H9 (cell line): ENCODE data around the gene CNNM4. TPM values are rescaled to one million over a fixed set of nuclear protein-coding genes. Genes with fewer than 3 reads are reported as not detected.

Experiments
- DNase-seq: peaks from one replicate; pipeline ENCODE4 v3.0.0-alpha.2; 2017
- H2AFZ ChIP-seq: one replicate; pipeline ENCODE4 v1.6.1; 2013; ENCODE audit warnings: mild to moderate bottlenecking, low read length, control low read depth, moderate library complexity
- H2AK5ac ChIP-seq: 2 replicates; pipeline ENCODE4 v1.6.1; 2013; ENCODE audit warnings: low read length, control low read depth, mixed read lengths; ENCODE audit not compliant: insufficient read length
- H2BK120ac ChIP-seq: one replicate; pipeline ENCODE4 v1.6.1; 2013; ENCODE audit warnings: low read depth, mild to moderate bottlenecking, low read length, control low read depth, inconsistent platforms; ENCODE audit not compliant: poor library complexity, severe bottlenecking
- H2BK12ac ChIP-seq: 2 replicates; pipeline ENCODE4 v1.6.1; 2013; ENCODE audit warnings: low read length, control low read depth, mixed read lengths, low read depth; ENCODE audit not compliant: insufficient read length
- H2BK15ac ChIP-seq: 2 replicates; pipeline ENCODE4 v1.6.1; 2013; ENCODE audit warnings: low read depth, low read length, control low read depth
- H2BK20ac ChIP-seq: one replicate; pipeline ENCODE4 v1.6.1; 2013; ENCODE audit warnings: low read depth, mild to moderate bottlenecking, low read length, control low read depth, inconsistent platforms; ENCODE audit not compliant: poor library complexity, severe bottlenecking
- H2BK5ac ChIP-seq: 2 replicates; pipeline ENCODE4 v1.6.1; 2013; ENCODE audit warnings: low read length, control low read depth, mixed read lengths; ENCODE audit not compliant: insufficient read length
- H3K14ac ChIP-seq: 2 replicates; pipeline ENCODE4 v1.6.1; 2013; ENCODE audit warnings: low read length, control low read depth; ENCODE audit not compliant: insufficient read depth
- H3K18ac ChIP-seq: 2 replicates; pipeline ENCODE4 v1.6.1; 2013; ENCODE audit warnings: low read depth, mild to moderate bottlenecking, mixed read lengths, low read length, control low read depth; ENCODE audit not compliant: insufficient read length
- H3K23ac ChIP-seq: 2 replicates; pipeline ENCODE4 v1.6.1; 2013; ENCODE audit warnings: low read length, control low read depth, mixed read lengths, low read depth; ENCODE audit not compliant: insufficient read length
- H3K23me2 ChIP-seq: 2 replicates; pipeline ENCODE4 v1.6.1; 2013; ENCODE audit warnings: low read depth, mild to moderate bottlenecking, mixed read lengths, low read length, control low read depth; ENCODE audit not compliant: insufficient read length, poor library complexity, severe bottlenecking
- H3K27ac ChIP-seq: 2 replicates; pipeline ENCODE4 v1.5.1; 2013; ENCODE audit warnings: low read length, control low read depth, mixed read lengths, low read depth; ENCODE audit not compliant: insufficient read length
- H3K27me3 ChIP-seq: 2 replicates; pipeline ENCODE4 v1.6.1; 2013; ENCODE audit warnings: low read length, control low read depth, inconsistent platforms; ENCODE audit not compliant: insufficient read depth
- H3K4ac ChIP-seq: 2 replicates; pipeline ENCODE4 v1.6.1; 2013; ENCODE audit warnings: low read depth, mild to moderate bottlenecking, control low read depth, inconsistent platforms, low read length, moderate library complexity
- H3K4me1 ChIP-seq: 2 replicates; pipeline ENCODE4 v1.6.1; 2013; ENCODE audit warnings: low read length, control low read depth, inconsistent platforms; ENCODE audit not compliant: insufficient read depth
- H3K4me2 ChIP-seq: 2 replicates; pipeline ENCODE4 v1.6.1; 2013; ENCODE audit warnings: low read length, control low read depth, mixed read lengths; ENCODE audit not compliant: insufficient read length, insufficient read depth
- H3K56ac ChIP-seq: 2 replicates; pipeline ENCODE4 v1.6.1; 2013; ENCODE audit warnings: low read depth, mild to moderate bottlenecking, mixed read lengths, low read length, control low read depth; ENCODE audit not compliant: insufficient read length
- H3K79me1 ChIP-seq: 2 replicates; pipeline ENCODE4 v1.6.1; 2013; ENCODE audit warnings: low read depth, mild to moderate bottlenecking, moderate library complexity, low read length, control low read depth, inconsistent platforms; ENCODE audit not compliant: insufficient read depth, poor library complexity, severe bottlenecking
- H3K79me2 ChIP-seq: 2 replicates; pipeline ENCODE4 v1.6.1; 2013; ENCODE audit warnings: low read length, control low read depth, inconsistent platforms; ENCODE audit not compliant: insufficient read depth
- H3K9ac ChIP-seq: 2 replicates; pipeline ENCODE4 v1.6.1; 2013; ENCODE audit warnings: low read length, control low read depth, mixed read lengths; ENCODE audit not compliant: insufficient read length; ENCODE audit errors: extremely low read depth
- H3K9me3 ChIP-seq: one replicate; pipeline ENCODE4 v1.6.1; 2013; ENCODE audit warnings: low read depth, low read length, inconsistent platforms; ENCODE audit not compliant: control insufficient read depth
- H3T11ph ChIP-seq: one replicate; pipeline ENCODE4 v1.6.1; 2013; ENCODE audit warnings: mild to moderate bottlenecking, low read length, control low read depth, inconsistent platforms
- H4K20me1 ChIP-seq: one replicate; pipeline ENCODE4 v1.6.1; 2013; ENCODE audit not compliant: control insufficient read depth, insufficient read length, insufficient read depth
- H4K5ac ChIP-seq: 2 replicates; pipeline ENCODE4 v1.6.1; 2013; ENCODE audit warnings: low read depth, mild to moderate bottlenecking, mixed read lengths, low read length, control low read depth; ENCODE audit not compliant: insufficient read length
- H4K8ac ChIP-seq: replicated peaks from 2 replicates; pipeline ENCODE4 v1.6.1; 2013; ENCODE audit warnings: low read length, control low read depth, mixed read lengths, low read depth; ENCODE audit not compliant: insufficient read length
- H4K91ac ChIP-seq: 2 replicates; pipeline ENCODE4 v1.6.1; 2013; ENCODE audit warnings: low read depth, mild to moderate bottlenecking, moderate library complexity, mixed read lengths, low read length, control low read depth; ENCODE audit not compliant: insufficient read length
- H3K27ac Mint-ChIP-seq, 3 experiments: 2 replicates in 2 of 3; 3 replicates in 1 of 3; pipeline ENCODE4 v1.8.0; 2020 to 2021; ENCODE audit warnings: mixed read lengths in 3 of 3, mild to moderate bottlenecking in 1 of 3, moderate library complexity in 1 of 3
- H3K27me3 Mint-ChIP-seq: 2 replicates; pipeline ENCODE4 v1.8.0; 2021; ENCODE audit warnings: low read depth, mild to moderate bottlenecking, moderate library complexity, mixed read lengths
- H3K36me3 Mint-ChIP-seq, 3 experiments: 2 replicates in 2 of 3; 3 replicates in 1 of 3; pipeline ENCODE4 v1.8.0; 2020 to 2021; ENCODE audit warnings: low read depth in 3 of 3, mixed read lengths in 3 of 3; ENCODE audit not compliant: insufficient read depth in 1 of 3
- H3K4me1 Mint-ChIP-seq, 2 experiments: 2 replicates each; pipeline ENCODE4 v1.8.0; 2020; ENCODE audit warnings: mixed read lengths in 2 of 2
- H3K4me3 Mint-ChIP-seq, 2 experiments: 2 replicates in 1 of 2; 3 replicates in 1 of 2; pipeline ENCODE4 v1.8.0; 2020 to 2021; ENCODE audit warnings: mild to moderate bottlenecking in 2 of 2, mixed read lengths in 2 of 2, moderate library complexity in 1 of 2
- H3K9me3 Mint-ChIP-seq, 2 experiments: 2 replicates in 1 of 2; 3 replicates in 1 of 2; pipeline ENCODE4 v1.8.0; 2020; ENCODE audit warnings: mild to moderate bottlenecking in 2 of 2, mixed read lengths in 2 of 2, moderate library complexity in 1 of 2
- WGBS: extraction: QIAGEN DNeasy Blood & Tissue Kit; methylation state at CpG from one replicate; pipeline ENCODE4 v1.1.7; 2013; ENCODE audit warnings: missing lambda C conversion rate, low lambda C conversion rate, mixed read lengths; ENCODE audit not compliant: insufficient read length; ENCODE audit errors: extremely low coverage; 5-methylcytosine and 5-hydroxymethylcytosine counted together
- total RNA-seq: library from RNA; stranded (reverse); gene quantifications from 2 replicates; pipeline ENCODE4 v1.2.1, GENCODE V29; 2021
- TF ChIP-seq, protein P1 (sequence below): fragments of 200-600 bp; sonication (generic); conservative IDR thresholded peaks from 3 replicates; pipeline ENCODE4 v1.8.0; 2021; ENCODE audit warnings: antibody characterized with exemption, mild to moderate bottlenecking

The CNNM4 gene
- total RNA-seq, 1 experiment from 2014 or later: 8.5 TPM

DNA sequence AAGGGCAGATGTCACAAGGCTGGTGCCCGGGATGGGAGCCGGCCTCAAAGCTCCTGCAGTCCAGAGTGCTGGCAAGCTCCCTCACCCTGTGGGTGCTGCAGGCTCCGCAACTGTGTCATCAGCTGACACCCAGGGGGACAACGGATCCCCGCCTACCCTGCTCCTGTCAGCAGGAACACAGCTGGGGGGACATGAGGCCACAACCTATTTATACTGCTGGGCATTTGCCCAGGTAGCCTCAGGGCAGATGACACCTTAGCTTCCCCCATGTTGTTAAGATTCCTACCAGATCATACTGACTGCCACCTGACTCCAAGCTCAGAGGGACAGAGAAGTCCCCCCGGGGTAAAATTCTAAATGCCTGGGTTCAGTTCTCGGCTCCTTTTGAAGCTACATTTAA is 81.9 kb downstream of the CNNM4 start:
- peak; percentile 23 for DNase-seq
- H2BK5ac ChIP-seq: no peak overlapping the region
- H3K79me1 ChIP-seq: no peaks in the 10 kb centered on the region
- H3K4me1 ChIP-seq: no peaks in the 10 kb centered on the region
- no peaks in the 10 kb centered on the region for H3K27me3 ChIP-seq
- H3K27ac Mint-ChIP-seq: peak overlapping the region in 1 of 3 experiments; percentile 44; a peak in 1 of 7 replicates
- H2AK5ac ChIP-seq: no peak overlapping the region
- H4K5ac ChIP-seq: no peak overlapping the region
- WGBS: no CpG with 5 or more reads among the region's 7 CpGs
- H3K4me3 Mint-ChIP-seq: no peak overlapping the region
- no peak overlapping the region for H3K4ac ChIP-seq
- H2BK12ac ChIP-seq: no peak overlapping the region
- H3K79me2 ChIP-seq: no peaks in the 10 kb centered on the region
- no peak overlapping the region for H3K56ac ChIP-seq
- peaks cover 7 to 10% (median 9%) of the 10 kb centered on the region in 3 experiments; a peak in 5 of 7 replicates for H3K36me3 Mint-ChIP-seq
- H3K4me1 Mint-ChIP-seq: peaks cover 0 to 5% of the 10 kb centered on the region in 2 experiments; a peak in 2 of 4 replicates
- H3K9me3 Mint-ChIP-seq: no peaks in the 10 kb centered on the region
- no peaks in the 10 kb centered on the region for H4K20me1 ChIP-seq
- no peak overlapping the region for H2AFZ ChIP-seq
- no peaks in the 10 kb centered on the region for H3K9me3 ChIP-seq
- TF ChIP-seq, protein P1, sequence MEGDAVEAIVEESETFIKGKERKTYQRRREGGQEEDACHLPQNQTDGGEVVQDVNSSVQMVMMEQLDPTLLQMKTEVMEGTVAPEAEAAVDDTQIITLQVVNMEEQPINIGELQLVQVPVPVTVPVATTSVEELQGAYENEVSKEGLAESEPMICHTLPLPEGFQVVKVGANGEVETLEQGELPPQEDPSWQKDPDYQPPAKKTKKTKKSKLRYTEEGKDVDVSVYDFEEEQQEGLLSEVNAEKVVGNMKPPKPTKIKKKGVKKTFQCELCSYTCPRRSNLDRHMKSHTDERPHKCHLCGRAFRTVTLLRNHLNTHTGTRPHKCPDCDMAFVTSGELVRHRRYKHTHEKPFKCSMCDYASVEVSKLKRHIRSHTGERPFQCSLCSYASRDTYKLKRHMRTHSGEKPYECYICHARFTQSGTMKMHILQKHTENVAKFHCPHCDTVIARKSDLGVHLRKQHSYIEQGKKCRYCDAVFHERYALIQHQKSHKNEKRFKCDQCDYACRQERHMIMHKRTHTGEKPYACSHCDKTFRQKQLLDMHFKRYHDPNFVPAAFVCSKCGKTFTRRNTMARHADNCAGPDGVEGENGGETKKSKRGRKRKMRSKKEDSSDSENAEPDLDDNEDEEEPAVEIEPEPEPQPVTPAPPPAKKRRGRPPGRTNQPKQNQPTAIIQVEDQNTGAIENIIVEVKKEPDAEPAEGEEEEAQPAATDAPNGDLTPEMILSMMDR: no peak
- no peak overlapping the region for H3K9ac ChIP-seq
- H2BK120ac ChIP-seq: no peak overlapping the region
- H3K27me3 Mint-ChIP-seq: no peaks in the 10 kb centered on the region; the same call in none of the 2 replicates
- H3K14ac ChIP-seq: no peak overlapping the region
- H3K18ac ChIP-seq: no peak overlapping the region
- H3K4me2 ChIP-seq: no peak overlapping the region
- H4K8ac ChIP-seq: no peak overlapping the region
- H3K23me2 ChIP-seq: no peaks in the 10 kb centered on the region
- no peak overlapping the region for H3K23ac ChIP-seq
- H2BK20ac ChIP-seq: no peak overlapping the region
- no peak overlapping the region for H4K91ac ChIP-seq
- no peak overlapping the region for H3K27ac ChIP-seq
- no peak overlapping the region for H3T11ph ChIP-seq
- no peak overlapping the region for H2BK15ac ChIP-seq
